Upper lobe of left lung (tissue), 4 donors: ENCODE results near the gene NAGPA.

Source experiments
- EP300 ChIP-seq, 4 donors: sonication (generic); formaldehyde crosslinking; IDR thresholded peaks; one replicate each; pipeline ENCODE4 v1.5.1; 2017; ENCODE audit warnings: antibody characterized with exemption in 4 of 4, control low read depth in 2 of 4
- POLR2A ChIP-seq, 4 donors: fragments of 450-650 bp; IDR thresholded peaks; one replicate each; pipeline ENCODE4 v1.5.1; 2016 to 2017; ENCODE audit warnings: antibody characterized with exemption in 4 of 4, mild to moderate bottlenecking in 2 of 4
- POLR2AphosphoS5 ChIP-seq, 2 donors: sonication (generic); formaldehyde crosslinking; IDR thresholded peaks; one replicate each; pipeline ENCODE4 v1.5.1; 2017; ENCODE audit warnings: antibody characterized with exemption in 2 of 2
- TF ChIP-seq, protein P1 (sequence below), 6 experiments: fragments of 450-650 bp in 4 of 6; fragments of 200-600 bp in 2 of 6; sonication (generic) in 2 of 6; IDR thresholded peaks; one replicate each; pipeline ENCODE4 v1.5.1; 2016 to 2019; ENCODE audit warnings: antibody characterized with exemption in 6 of 6

DNA sequence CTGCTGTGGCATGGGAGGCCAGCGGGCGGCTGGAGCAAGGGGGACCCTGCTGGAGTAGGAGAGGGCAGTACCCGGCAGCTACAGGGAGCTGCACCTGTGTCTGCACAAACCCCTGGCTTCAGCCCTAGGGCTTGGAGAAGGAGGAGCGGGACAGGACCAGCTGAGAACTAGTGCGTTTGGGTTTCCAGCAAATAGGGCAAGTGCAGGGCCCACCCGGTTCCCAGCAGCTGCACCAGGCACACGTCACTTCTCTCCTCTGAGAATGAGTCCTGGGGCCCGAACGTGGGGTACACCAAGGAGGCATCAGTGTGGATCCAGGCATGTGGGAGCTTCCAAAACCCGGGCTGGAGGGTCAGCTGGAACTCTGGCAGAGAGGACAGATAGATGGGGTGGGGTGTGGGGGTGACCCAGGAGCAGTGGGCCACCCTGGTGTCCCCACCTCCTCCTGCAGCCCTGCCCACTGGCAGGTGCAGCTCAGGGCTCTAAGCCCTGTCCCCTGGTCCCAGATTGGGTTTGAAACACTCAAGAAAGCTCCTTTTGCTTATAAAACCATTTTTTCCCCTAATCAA is 26.4 kb upstream of the NAGPA start:
- TF ChIP-seq, protein P1, sequence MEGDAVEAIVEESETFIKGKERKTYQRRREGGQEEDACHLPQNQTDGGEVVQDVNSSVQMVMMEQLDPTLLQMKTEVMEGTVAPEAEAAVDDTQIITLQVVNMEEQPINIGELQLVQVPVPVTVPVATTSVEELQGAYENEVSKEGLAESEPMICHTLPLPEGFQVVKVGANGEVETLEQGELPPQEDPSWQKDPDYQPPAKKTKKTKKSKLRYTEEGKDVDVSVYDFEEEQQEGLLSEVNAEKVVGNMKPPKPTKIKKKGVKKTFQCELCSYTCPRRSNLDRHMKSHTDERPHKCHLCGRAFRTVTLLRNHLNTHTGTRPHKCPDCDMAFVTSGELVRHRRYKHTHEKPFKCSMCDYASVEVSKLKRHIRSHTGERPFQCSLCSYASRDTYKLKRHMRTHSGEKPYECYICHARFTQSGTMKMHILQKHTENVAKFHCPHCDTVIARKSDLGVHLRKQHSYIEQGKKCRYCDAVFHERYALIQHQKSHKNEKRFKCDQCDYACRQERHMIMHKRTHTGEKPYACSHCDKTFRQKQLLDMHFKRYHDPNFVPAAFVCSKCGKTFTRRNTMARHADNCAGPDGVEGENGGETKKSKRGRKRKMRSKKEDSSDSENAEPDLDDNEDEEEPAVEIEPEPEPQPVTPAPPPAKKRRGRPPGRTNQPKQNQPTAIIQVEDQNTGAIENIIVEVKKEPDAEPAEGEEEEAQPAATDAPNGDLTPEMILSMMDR (IDR thresholded peaks at IDR 0.05), result no peak
- TF ChIP-seq POLR2AphosphoS5 (IDR thresholded peaks at IDR 0.05), result no peak
- TF ChIP-seq POLR2A (IDR thresholded peaks at IDR 0.05), result no peak
- no peak for TF ChIP-seq EP300 (IDR thresholded peaks at IDR 0.05)
